SJSA1 (cell line): ENCODE measurements around the gene HORMAD2. TPM values are rescaled to one million over a fixed set of nuclear protein-coding genes. Genes with fewer than 3 reads are reported as not detected.
"Not testable (repeated sequence)": the region's sequence is repeated elsewhere in the genome, so short reads cannot be mapped to it uniquely, and the experiment has no call there.

Source experiments
- DNase-seq, 2 experiments: peaks; one replicate each; pipeline ENCODE4 v3.0.0-alpha.2; 2015 to 2020; ENCODE audit warnings: low spot score in 2 of 2, low read depth in 1 of 2
- H3K27ac ChIP-seq: fragments of 250-450 bp; sonication (Bioruptor Pico); 2 replicates; pipeline ENCODE4 v1.5.1; 2020; ENCODE audit warnings: mild to moderate bottlenecking, moderate library complexity
- H3K27me3 ChIP-seq: fragments of 250-450 bp; sonication (Bioruptor Pico); replicated peaks from 2 replicates; pipeline ENCODE4 v1.5.1; 2020; ENCODE audit warnings: mild to moderate bottlenecking, moderate library complexity
- H3K36me3 ChIP-seq: fragments of 250-450 bp; sonication (Bioruptor Pico); 2 replicates; pipeline ENCODE4 v1.5.1; 2020; ENCODE audit warnings: mild to moderate bottlenecking
- H3K4me1 ChIP-seq: fragments of 250-450 bp; sonication (Bioruptor Pico); replicated peaks from 2 replicates; pipeline ENCODE4 v1.6.1; 2021; ENCODE audit warnings: mild to moderate bottlenecking
- H3K4me3 ChIP-seq: fragments of 250-450 bp; sonication (Bioruptor Pico); 2 replicates; pipeline ENCODE4 v1.5.1; 2020; ENCODE audit warnings: mild to moderate bottlenecking
- H3K9me3 ChIP-seq: fragments of 250-450 bp; sonication (Bioruptor Pico); replicated peaks from 2 replicates; pipeline ENCODE4 v1.5.1; 2020; ENCODE audit warnings: mild to moderate bottlenecking
- total RNA-seq: library from RNA; depleted of rRNA; stranded (reverse); fragments of >200 nt; shearing (Covaris generic); gene quantifications from 2 replicates; pipeline ENCODE4 v1.2.3, GENCODE V29; 2014

Gene HORMAD2
- total RNA-seq, 1 experiment from 2014 or later: not detected

GRCh38 chr22:30074147-30074546 lies 6.1 kb upstream of the HORMAD2 start:
- Histone ChIP-seq H3K4me1 (no peaks in the 10 kb centered on the region), H3K27ac (no peak overlapping the region), H3K36me3 (no peaks in the 10 kb centered on the region), H3K4me3 (no peak overlapping the region), H3K9me3 (0 out of 2 replicates have a peak, but pooled peaks cover 3% of the 10 kb centered on the region), H3K27me3 (peaks cover 16% of the 10 kb centered on the region)
- no peak for DNase-seq

- Histone ChIP-seq H3K27ac (no peak overlapping the region), H3K4me1 (no peaks in the 10 kb centered on the region), H3K9me3 (0 out of 2 replicates have a peak, but pooled peaks cover 3% of the 10 kb centered on the region), H3K4me3 (no peak overlapping the region), H3K27me3 (peaks cover 16% of the 10 kb centered on the region), H3K36me3 (no peaks in the 10 kb centered on the region)
- no peak for DNase-seq
Measured at GRCh38 chr22:30074994-30075393, 5.3 kb upstream of the HORMAD2 start.

GRCh38 chr22:30077279-30077880 lies 2.9 kb upstream of the HORMAD2 start:
- Histone ChIP-seq H3K4me1 (no peaks in the 10 kb centered on the region), H3K36me3 (no peaks in the 10 kb centered on the region), H3K27me3 (peaks cover 16% of the 10 kb centered on the region), H3K4me3 (no peak overlapping the region), H3K9me3 (no peaks in the 10 kb centered on the region), H3K27ac (no peak overlapping the region)
- DNase-seq: no peak

GRCh38 chr22:30078320-30079311 lies 1.6 kb upstream of the HORMAD2 start:
- H3K27me3 ChIP-seq: peaks cover 16% of the 10 kb centered on the region
- no peak overlapping the region for H3K27ac ChIP-seq
- H3K4me3 ChIP-seq: no peak overlapping the region
- H3K36me3 ChIP-seq: no peaks in the 10 kb centered on the region
- no peak for DNase-seq
- no peaks in the 10 kb centered on the region for H3K9me3 ChIP-seq
- H3K4me1 ChIP-seq: no peaks in the 10 kb centered on the region

- no peak overlapping the region for H3K27ac ChIP-seq
- H3K9me3 ChIP-seq: no peaks in the 10 kb centered on the region
- no peak for DNase-seq
Measured at GRCh38 chr22:30080805-30081204, 541 bp downstream of the HORMAD2 start.

GRCh38 chr22:30086496-30086895 lies 6.2 kb downstream of the HORMAD2 start:
- no peak for DNase-seq
- H3K27ac ChIP-seq: no peak overlapping the region
- H3K4me1 ChIP-seq: no peaks in the 10 kb centered on the region
- no peak overlapping the region for H3K4me3 ChIP-seq
- no peaks in the 10 kb centered on the region for H3K27me3 ChIP-seq
- H3K36me3 ChIP-seq: no peaks in the 10 kb centered on the region
- H3K9me3 ChIP-seq: no peaks in the 10 kb centered on the region

More at GRCh38 chr22:30080805-30081204, 541 bp downstream of the HORMAD2 start:
- H3K4me3 ChIP-seq: no peak overlapping the region
- H3K27me3 ChIP-seq: peaks cover 4% of the 10 kb centered on the region
- H3K36me3 ChIP-seq: no peaks in the 10 kb centered on the region
- no peaks in the 10 kb centered on the region for H3K4me1 ChIP-seq

GRCh38 chr22:30087037-30087436 lies 6.8 kb downstream of the HORMAD2 start:
- not testable (repeated sequence) for H3K4me3 ChIP-seq, H3K27ac ChIP-seq, H3K4me1 ChIP-seq, DNase-seq, H3K36me3 ChIP-seq, H3K27me3 ChIP-seq, H3K9me3 ChIP-seq

GRCh38 chr22:30087611-30088010 lies 7.3 kb downstream of the HORMAD2 start:
- H3K27me3 ChIP-seq: no peaks in the 10 kb centered on the region
- H3K27ac ChIP-seq: no peak overlapping the region
- H3K36me3 ChIP-seq: no peaks in the 10 kb centered on the region
- H3K9me3 ChIP-seq: peaks cover 1% of the 10 kb centered on the region; the same call in 1 of the 2 replicates
- no peaks in the 10 kb centered on the region for H3K4me1 ChIP-seq
- H3K4me3 ChIP-seq: no peak overlapping the region
- DNase-seq: no peak

GRCh38 chr22:30088468-30088867 lies 8.2 kb downstream of the HORMAD2 start:
- no peaks in the 10 kb centered on the region for H3K4me1 ChIP-seq
- no peak for DNase-seq
- peaks cover 4% of the 10 kb centered on the region; the same call in 1 of the 2 replicates for H3K9me3 ChIP-seq
- no peaks in the 10 kb centered on the region for H3K27me3 ChIP-seq
- no peaks in the 10 kb centered on the region for H3K36me3 ChIP-seq
- H3K27ac ChIP-seq: no peak overlapping the region
- no peak overlapping the region for H3K4me3 ChIP-seq

GRCh38 chr22:30089655-30089974 lies 9.4 kb downstream of the HORMAD2 start:
- H3K27ac ChIP-seq: no peak overlapping the region
- DNase-seq: no peak
- H3K9me3 ChIP-seq: peaks cover 4% of the 10 kb centered on the region; the same call in 1 of the 2 replicates
- H3K27me3 ChIP-seq: no peaks in the 10 kb centered on the region
- H3K36me3 ChIP-seq: no peaks in the 10 kb centered on the region
- no peaks in the 10 kb centered on the region for H3K4me1 ChIP-seq
- no peak overlapping the region for H3K4me3 ChIP-seq

- no peak overlapping the region for H3K27ac ChIP-seq
- no peaks in the 10 kb centered on the region for H3K36me3 ChIP-seq
- no peaks in the 10 kb centered on the region for H3K4me1 ChIP-seq
- H3K27me3 ChIP-seq: no peaks in the 10 kb centered on the region
- H3K9me3 ChIP-seq: peaks cover 4% of the 10 kb centered on the region; the same call in 1 of the 2 replicates
- H3K4me3 ChIP-seq: no peak overlapping the region
- no peak for DNase-seq
Measured at GRCh38 chr22:30092686-30093085, 12.4 kb downstream of the HORMAD2 start.

GRCh38 chr22:30094804-30095203 lies 14.5 kb downstream of the HORMAD2 start:
- DNase-seq: no peak
- H3K27ac ChIP-seq: no peak overlapping the region
- H3K9me3 ChIP-seq: peaks cover 4% of the 10 kb centered on the region; the same call in 1 of the 2 replicates
- no peaks in the 10 kb centered on the region for H3K36me3 ChIP-seq
- no peak overlapping the region for H3K4me3 ChIP-seq
- H3K27me3 ChIP-seq: no peaks in the 10 kb centered on the region
- no peaks in the 10 kb centered on the region for H3K4me1 ChIP-seq

GRCh38 chr22:30097861-30098260 lies 17.6 kb downstream of the HORMAD2 start:
- peaks cover 2% of the 10 kb centered on the region; the same call in 1 of the 2 replicates for H3K27me3 ChIP-seq

GRCh38 chr22:30100770-30101169 lies 20.5 kb downstream of the HORMAD2 start:
- H3K27ac ChIP-seq, DNase-seq, H3K27me3 ChIP-seq, H3K4me3 ChIP-seq, H3K9me3 ChIP-seq, H3K36me3 ChIP-seq, H3K4me1 ChIP-seq: not testable (repeated sequence)

More at GRCh38 chr22:30097861-30098260, 17.6 kb downstream of the HORMAD2 start:
- no peak overlapping the region for H3K4me3 ChIP-seq
- H3K36me3 ChIP-seq: no peaks in the 10 kb centered on the region
- no peaks in the 10 kb centered on the region for H3K4me1 ChIP-seq
- no peak overlapping the region for H3K27ac ChIP-seq
- DNase-seq: no peak
- peaks cover under 1% of the 10 kb centered on the region; the same call in 1 of the 2 replicates for H3K9me3 ChIP-seq
